Stimulated activated CD4-positive, alpha-beta T cell treated with anti-CD3 and anti-CD28 coated beads, TNF-alpha, amount 100 ng/mL, for 24 hours (primary cell): ENCODE results near the gene EYA3.
A peak's percentile ranks its signal among the peaks of the same experiment; 100 is the strongest.

Experiments
- DNase-seq, 3 experiments: peaks; one replicate each; pipeline ENCODE4 v3.0.0-alpha.2; 2020; ENCODE audit warnings: low read depth in 3 of 3

EYA3 gene

DNA sequence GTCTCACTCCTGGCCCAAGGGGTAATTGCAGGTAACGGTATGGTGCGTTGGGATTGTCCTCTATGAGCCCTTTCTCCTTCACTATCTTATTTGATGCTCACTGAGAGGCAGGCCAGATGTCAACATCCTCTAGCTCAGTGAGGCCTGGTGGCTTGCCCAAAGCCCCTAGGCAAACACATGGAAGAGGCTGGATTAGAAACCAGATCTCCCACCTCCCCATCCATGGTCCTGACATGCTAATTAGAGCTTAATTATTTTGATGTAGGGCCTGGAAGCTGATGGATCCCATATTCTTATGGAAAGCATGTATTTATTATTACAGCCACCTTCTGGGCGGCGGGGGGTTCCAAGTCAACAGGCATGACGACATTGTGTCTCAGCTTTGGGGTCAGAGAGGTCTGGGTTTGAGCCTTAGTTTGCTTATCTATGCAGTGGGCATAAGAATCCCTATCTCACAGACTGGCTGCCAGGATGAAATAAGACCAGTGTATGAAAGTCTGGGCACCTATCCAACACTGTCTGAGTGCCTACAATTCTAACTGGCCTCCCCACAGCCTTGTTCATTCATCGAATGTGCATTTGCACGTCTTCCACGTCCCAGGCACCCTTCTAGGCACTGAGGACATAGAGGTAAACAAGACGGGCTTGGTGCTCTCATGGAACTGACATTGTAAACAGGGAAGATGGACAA is 147.4 kb downstream of the EYA3 start:
- no peak for DNase-seq

DNA sequence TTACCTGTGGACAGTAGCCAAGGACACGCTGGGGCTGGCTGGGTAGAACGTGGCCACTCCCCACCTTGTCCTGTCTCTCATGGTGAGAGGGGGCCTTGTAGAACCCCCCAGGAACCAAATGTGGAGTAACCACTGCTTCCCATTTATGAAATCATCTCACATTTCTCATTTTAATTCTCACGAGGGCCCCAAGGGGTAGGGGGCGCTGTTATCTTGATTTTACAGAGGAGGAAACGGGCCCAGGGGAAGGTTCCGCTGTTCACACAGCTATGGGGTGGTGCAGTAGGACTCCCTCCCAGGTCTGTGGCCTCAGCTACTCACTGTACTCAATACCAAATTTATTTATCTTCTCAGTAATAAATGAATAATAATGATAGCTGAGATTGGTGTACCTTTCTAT is 148.1 kb downstream of the EYA3 start:
- peak; percentile 41 to 68 (median 58) for DNase-seq

DNA sequence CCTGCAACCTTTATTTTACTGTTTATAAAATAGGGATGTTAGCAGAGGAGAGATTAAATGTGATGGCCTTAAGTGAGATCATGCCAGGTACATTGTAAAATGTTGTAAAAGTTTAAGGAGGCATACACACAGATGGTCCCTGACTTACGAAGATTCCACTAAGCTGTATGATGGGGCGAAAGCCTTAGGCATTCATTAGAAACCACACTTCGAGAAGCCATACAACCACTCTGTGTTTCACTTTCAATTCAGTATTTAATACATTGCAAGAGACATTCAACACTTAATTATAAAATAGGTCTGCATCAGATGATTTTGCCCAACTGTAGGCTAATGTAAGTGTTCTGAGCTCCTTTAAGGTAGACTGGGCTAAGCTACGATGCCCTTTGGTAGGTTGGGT is 149.9 kb downstream of the EYA3 start:
- no peak for DNase-seq

DNA sequence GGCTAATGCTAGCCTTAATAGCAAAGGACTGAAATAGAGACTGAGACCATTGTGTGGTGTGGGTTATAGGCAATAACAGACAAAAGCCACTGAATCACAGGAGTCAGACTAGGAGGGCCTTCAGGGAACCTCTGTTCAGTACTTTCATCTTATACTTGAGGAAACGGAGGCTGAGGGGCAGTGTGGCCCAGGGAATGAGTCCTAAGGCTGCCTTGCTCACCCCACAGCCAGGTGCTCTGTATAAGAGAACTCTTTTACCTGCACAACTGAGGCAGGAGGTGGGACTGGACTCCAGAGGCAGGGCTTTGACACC is 150.9 kb downstream of the EYA3 start:
- no peak for DNase-seq

DNA sequence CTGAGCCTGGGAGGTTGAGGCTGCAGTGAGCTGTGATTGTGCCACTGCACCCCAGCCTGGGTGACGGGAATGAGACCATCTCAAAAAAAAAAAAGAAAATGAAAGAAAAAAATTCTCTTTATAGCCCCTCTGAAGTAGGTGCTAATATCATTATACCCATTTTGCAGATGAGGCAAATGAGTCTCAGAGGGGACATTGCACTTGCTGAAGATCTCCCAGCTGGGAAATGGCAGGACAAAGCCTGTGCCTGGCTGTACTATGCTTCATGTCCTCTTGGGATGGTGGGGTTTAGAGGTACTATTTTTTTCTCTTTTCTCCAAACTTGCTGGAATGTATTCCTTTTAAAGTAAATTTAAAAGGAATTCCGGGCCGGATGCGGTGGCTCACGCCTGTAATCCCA is 152.0 kb downstream of the EYA3 start:
- no peak for DNase-seq

DNA sequence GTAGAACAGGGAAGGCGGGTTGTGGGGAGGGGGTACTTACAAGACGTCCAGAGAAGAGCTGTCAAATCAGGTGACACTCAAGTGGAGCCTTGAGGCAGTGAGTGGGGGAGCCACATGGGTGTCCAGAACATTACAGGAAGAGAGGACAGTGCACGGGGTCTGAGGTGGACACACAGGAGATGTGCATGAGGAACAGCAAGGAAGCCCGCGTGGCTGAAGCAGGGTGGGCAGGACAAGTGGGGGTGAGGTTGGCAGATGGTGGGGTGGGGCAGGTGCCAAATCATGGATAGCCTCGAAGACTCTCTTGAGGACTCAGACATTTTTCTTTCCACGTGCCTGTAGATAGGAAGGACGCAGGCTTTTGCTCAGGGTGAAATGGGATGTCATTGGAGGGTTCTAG is 152.7 kb downstream of the EYA3 start:
- no peak for DNase-seq

DNA sequence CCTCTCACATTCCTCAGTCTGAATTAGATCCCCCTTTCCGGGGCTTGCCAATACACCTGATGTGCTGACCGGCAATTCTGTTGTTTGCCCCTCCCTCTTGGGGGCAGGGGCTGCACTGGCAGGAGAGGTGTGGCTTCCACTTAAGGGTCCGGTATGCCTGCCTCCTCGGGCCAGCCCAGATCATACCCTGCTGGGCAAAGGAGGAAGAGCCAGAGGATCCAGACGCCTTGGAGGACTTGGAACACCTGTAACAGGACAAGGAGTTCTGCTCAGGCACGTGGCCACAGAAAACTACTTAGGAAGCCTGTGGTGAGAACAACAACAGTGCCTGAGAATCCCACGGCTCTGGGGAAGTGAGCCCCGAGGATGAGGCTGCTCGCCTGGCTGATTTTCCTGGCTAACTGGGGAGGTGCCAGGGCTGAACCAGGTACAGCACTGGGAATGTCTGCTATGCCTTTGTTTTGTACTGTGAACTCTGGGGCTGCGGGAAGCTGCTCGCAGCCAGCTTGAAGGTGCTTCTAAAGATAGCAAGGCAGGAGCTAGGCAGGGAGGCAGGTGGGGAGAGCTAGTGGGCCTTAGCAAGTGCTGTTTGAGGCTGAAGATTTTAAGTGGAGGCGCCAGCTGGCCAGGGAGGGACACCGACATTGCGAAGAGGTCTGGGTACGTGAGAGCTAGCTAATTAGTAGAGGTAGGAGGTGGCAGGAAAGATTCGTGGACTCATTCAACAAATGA is 153.4 kb downstream of the EYA3 start, which contains the start of gene SMPDL3B:
SMPDL3B (plus strand) TSS at position 183 of the 732 bp plus-strand sequence; CDS start at position 367, 184 bp downstream.
- DNase-seq: no peak

DNA sequence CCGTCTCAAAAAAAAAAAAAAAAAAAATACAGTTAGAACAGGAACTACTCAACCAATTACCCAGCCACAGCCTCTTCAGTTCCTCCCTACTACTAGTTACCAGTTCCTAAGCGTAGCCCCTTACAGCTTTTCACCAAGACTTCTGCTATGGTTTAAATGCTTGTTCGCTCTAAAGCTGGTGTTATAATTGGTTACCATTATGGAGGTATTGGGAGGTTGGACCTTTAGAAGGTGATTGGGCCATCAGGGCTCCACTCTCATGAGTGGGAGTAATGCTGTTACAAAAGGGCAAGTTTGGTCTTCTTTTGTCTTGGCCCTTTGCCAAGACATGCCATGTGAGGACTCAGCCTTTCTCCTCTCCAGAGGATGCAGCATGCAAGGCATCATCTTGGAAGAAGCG is 156.7 kb downstream of the EYA3 start:
- no peak for DNase-seq

DNA sequence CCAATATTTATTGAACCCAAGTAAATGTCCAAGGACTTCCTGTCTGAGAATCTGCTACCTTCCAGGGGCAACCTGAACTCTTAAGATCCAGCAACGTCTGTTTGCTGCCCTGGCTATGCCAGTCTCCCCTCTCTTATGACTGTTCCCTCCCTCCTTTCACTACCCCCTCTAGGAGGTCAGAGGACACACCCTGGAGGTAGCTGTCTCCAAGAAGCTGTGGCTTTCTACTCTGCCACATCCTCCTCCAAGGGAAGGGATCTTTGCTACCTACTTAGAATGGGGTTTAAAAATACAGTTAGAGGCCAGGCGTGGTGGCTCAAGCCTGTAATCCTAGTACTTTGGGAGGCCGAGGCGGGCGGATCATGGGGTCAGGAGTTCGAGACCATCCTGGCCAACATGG is 157.2 kb downstream of the EYA3 start:
- no peak for DNase-seq

DNA sequence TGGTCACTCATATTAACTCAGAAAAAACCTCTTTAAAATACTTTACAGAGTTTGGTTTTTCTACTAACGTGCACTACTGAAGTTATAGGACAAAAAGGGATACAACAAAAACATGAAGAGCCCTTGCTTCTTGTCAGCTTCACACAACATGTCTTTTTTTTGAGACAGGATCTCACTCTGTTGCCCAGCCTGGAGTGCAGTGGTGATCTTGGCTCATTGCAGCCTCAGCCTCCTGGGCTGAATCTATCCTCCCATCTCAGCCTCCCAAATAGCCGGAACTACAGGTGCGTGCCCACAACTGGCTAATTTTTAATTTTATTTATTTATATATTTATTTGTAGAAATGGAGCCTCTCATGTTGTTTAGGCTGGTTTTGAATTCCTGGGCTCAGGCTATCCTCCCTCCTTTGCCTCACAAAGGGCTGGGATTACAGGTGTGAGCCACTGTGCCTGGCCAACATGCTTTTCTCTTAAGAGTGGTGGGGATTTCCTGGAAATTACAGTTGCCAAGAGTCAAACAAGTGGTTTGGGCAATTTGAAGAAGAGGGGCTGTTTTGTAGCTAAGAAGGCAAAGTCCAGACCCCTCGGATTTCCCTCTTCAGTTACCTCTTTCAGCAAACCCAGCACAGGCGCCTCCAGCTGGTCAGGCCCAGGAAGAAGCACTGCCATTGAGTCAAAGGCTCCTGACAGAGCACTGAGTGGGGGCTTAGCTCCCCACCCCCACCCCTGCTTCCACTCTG is 160.0 kb downstream of the EYA3 start:
- DNase-seq: no peak

DNA sequence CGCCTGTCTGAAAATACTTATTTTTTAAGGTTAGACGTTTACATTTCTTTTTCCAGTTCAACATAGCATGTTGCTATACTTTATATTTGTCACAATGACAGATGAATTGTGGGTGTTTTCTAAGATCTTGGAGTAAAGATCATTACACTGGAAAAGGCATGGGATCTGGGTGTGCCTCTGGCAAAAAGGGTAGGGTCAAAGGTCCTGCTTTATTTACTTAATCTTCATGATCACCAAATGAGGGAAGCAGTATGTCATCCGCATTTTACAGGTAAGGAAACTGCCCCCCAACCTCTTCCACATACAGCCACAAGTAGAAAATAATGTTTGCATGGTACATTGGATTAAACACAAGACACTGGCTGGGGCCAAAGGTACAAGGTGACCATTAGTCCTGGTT is 166.1 kb downstream of the EYA3 start:
- no peak for DNase-seq
